A673 (cell line): ENCODE measurements around the gene TEAD3. TPM values are rescaled to one million over a fixed set of nuclear protein-coding genes. Genes with fewer than 3 reads are reported as not detected.
"Not testable (repeated sequence)": the region's sequence is repeated elsewhere in the genome, so short reads cannot be mapped to it uniquely, and the experiment has no call there.

Source experiments
- BruUV-seq: library from RNA; stranded (reverse); fragments of 400-500 nt; replicated peaks from 2 replicates; lab custom pipeline; 2021; lab: Mats Ljungman, UMichigan
- CTCF ChIA-PET: fragments of 300-600 bp; sonication (Branson Sonifier 250); formaldehyde crosslinking; loops from one replicate; lab custom pipeline; 2022; ENCODE audit warnings: antibody characterized with exemption; lab: Charles Lee
- POLR2A ChIA-PET: fragments of 300-600 bp; sonication (Branson Sonifier 250); formaldehyde crosslinking; loops from one replicate; lab custom pipeline; 2022; ENCODE audit warnings: antibody characterized with exemption; ENCODE audit not compliant: low non-redundant PET; lab: Charles Lee
- DNase-seq: peaks from one replicate; pipeline ENCODE4 v3.0.0-alpha.2; 2015; ENCODE audit warnings: low spot score
- H3K27ac ChIP-seq: fragments of 200-600 bp; sonication (generic); 2 replicates; pipeline ENCODE4 v1.5.1; 2016; ENCODE audit warnings: mixed run types, low read depth, mild to moderate bottlenecking, mixed read lengths, antibody characterized with exemption, low read length; ENCODE audit not compliant: poor library complexity, severe bottlenecking
- H3K27me3 ChIP-seq: fragments of 200-600 bp; sonication (generic); replicated peaks from 2 replicates; pipeline ENCODE4 v1.6.1; 2017; ENCODE audit warnings: mixed run types, low read depth, mild to moderate bottlenecking, mixed read lengths, antibody characterized with exemption, low read length; ENCODE audit not compliant: insufficient read depth, poor library complexity
- H3K36me3 ChIP-seq: fragments of 200-600 bp; sonication (generic); 2 replicates; pipeline ENCODE4 v1.6.1; 2016; ENCODE audit warnings: mixed run types, mild to moderate bottlenecking, mixed read lengths, antibody characterized with exemption, low read length; ENCODE audit not compliant: insufficient read depth, poor library complexity, severe bottlenecking
- H3K4me1 ChIP-seq: fragments of 200-600 bp; sonication (generic); 2 replicates; pipeline ENCODE4 v1.6.1; 2017; ENCODE audit warnings: mixed run types, mild to moderate bottlenecking, mixed read lengths, antibody characterized with exemption, low read length; ENCODE audit not compliant: insufficient read depth, poor library complexity, severe bottlenecking
- H3K4me3 ChIP-seq: fragments of 200-600 bp; sonication (generic); 2 replicates; pipeline ENCODE4 v1.5.1; 2016; ENCODE audit warnings: low read depth, mixed run types, mild to moderate bottlenecking, mixed read lengths, low read length; ENCODE audit not compliant: poor library complexity, severe bottlenecking
- H3K9me3 ChIP-seq: fragments of 200-600 bp; sonication (generic); 2 replicates; pipeline ENCODE4 v1.6.1; 2016; ENCODE audit warnings: mixed run types, low read depth, mild to moderate bottlenecking, mixed read lengths, antibody characterized with exemption, low read length; ENCODE audit not compliant: poor library complexity, severe bottlenecking
- EZH2 ChIP-seq: fragments of 200-600 bp; sonication (generic); IDR thresholded peaks from 2 replicates; pipeline ENCODE4 v1.6.1; 2017; ENCODE audit warnings: borderline replicate concordance, low read depth, mild to moderate bottlenecking, mixed read lengths, antibody characterized with exemption, low read length; ENCODE audit not compliant: poor library complexity, severe bottlenecking
- intact Hi-C: fragments of 100-400 bp; cut with micrococcal nuclease; formaldehyde crosslinking; loops from one replicate; pipeline ENCODE4 v1.10.0; 2022; ENCODE audit not compliant: unreplicated experiment
- total RNA-seq: library from RNA; stranded (reverse); gene quantifications from 2 replicates; pipeline ENCODE4 v1.2.3, GENCODE V29; 2021
- TF ChIP-seq, protein P1 (sequence below): fragments of 300-800, 200-600 bp; sonication (generic); conservative IDR thresholded peaks from 2 replicates; pipeline ENCODE4 v1.5.1; 2017; ENCODE audit warnings: low read depth, mild to moderate bottlenecking, antibody characterized with exemption, low read length, moderate library complexity, mixed read lengths

Gene TEAD3
- total RNA-seq, 1 experiment from 2014 or later: 10.3 TPM

GRCh38 chr6:35441642-35442041, 55.2 kb downstream of the TEAD3 start:
- Histone ChIP-seq H3K27ac (no peak overlapping the region), H3K4me1 (no peaks in the 10 kb centered on the region), H3K4me3 (no peak overlapping the region), H3K9me3 (no peaks in the 10 kb centered on the region), H3K36me3 (no peaks in the 10 kb centered on the region), H3K27me3 (no peaks in the 10 kb centered on the region)
- no TSS peak for BruUV-seq
- intact Hi-C loops: no loop called here
- no peak for DNase-seq
- ChIA-PET POLR2A (no interaction called here), CTCF (no interaction called here)
- no peak for TF ChIP-seq EZH2
- TF ChIP-seq, protein P1, sequence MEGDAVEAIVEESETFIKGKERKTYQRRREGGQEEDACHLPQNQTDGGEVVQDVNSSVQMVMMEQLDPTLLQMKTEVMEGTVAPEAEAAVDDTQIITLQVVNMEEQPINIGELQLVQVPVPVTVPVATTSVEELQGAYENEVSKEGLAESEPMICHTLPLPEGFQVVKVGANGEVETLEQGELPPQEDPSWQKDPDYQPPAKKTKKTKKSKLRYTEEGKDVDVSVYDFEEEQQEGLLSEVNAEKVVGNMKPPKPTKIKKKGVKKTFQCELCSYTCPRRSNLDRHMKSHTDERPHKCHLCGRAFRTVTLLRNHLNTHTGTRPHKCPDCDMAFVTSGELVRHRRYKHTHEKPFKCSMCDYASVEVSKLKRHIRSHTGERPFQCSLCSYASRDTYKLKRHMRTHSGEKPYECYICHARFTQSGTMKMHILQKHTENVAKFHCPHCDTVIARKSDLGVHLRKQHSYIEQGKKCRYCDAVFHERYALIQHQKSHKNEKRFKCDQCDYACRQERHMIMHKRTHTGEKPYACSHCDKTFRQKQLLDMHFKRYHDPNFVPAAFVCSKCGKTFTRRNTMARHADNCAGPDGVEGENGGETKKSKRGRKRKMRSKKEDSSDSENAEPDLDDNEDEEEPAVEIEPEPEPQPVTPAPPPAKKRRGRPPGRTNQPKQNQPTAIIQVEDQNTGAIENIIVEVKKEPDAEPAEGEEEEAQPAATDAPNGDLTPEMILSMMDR: no peak

GRCh38 chr6:35441205-35441604, 55.7 kb downstream of the TEAD3 start:
- no peaks in the 10 kb centered on the region for H3K4me1 ChIP-seq
- no peak overlapping the region for H3K27ac ChIP-seq
- ChIA-PET CTCF (no interaction called here), POLR2A (no interaction called here)
- H3K4me3 ChIP-seq: no peak overlapping the region
- intact Hi-C loops: no loop called here
- DNase-seq: no peak
- TF ChIP-seq, protein P1: no peak
- TF ChIP-seq EZH2: no peak
- no peaks in the 10 kb centered on the region for H3K27me3 ChIP-seq
- H3K9me3 ChIP-seq: no peaks in the 10 kb centered on the region
- no TSS peak for BruUV-seq
- no peaks in the 10 kb centered on the region for H3K36me3 ChIP-seq

DNA sequence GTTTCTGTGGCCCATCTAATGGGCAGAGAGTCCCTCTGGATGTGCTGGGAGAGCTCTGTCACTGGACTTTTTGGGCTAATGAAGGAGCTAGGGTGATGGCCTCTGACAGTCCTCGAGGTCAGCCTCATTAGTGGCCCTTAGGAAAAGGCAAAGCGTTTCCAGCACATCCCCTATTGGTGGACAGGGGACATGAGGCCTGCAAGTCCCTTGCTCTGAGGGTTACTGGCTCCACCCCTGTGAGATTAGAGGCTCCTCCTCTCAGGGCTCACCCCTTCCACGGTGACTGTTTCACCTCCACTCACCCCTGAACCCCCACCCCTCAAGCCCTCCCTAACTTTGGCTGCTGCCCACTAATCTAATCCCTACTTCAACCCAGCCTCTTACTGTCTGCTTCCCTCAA, 57.6 kb downstream of the TEAD3 start:
- Histone ChIP-seq H3K36me3 (no peaks in the 10 kb centered on the region), H3K27ac (no peak overlapping the region), H3K4me1 (no peaks in the 10 kb centered on the region), H3K4me3 (no peak overlapping the region), H3K27me3 (no peaks in the 10 kb centered on the region), H3K9me3 (no peaks in the 10 kb centered on the region)
- intact Hi-C loops: no loop called here
- CTCF ChIA-PET: no interaction called here
- no peak for DNase-seq
- POLR2A ChIA-PET: no interaction called here
- BruUV-seq: no TSS peak
- TF ChIP-seq EZH2: no peak
- TF ChIP-seq, protein P1: no peak

DNA sequence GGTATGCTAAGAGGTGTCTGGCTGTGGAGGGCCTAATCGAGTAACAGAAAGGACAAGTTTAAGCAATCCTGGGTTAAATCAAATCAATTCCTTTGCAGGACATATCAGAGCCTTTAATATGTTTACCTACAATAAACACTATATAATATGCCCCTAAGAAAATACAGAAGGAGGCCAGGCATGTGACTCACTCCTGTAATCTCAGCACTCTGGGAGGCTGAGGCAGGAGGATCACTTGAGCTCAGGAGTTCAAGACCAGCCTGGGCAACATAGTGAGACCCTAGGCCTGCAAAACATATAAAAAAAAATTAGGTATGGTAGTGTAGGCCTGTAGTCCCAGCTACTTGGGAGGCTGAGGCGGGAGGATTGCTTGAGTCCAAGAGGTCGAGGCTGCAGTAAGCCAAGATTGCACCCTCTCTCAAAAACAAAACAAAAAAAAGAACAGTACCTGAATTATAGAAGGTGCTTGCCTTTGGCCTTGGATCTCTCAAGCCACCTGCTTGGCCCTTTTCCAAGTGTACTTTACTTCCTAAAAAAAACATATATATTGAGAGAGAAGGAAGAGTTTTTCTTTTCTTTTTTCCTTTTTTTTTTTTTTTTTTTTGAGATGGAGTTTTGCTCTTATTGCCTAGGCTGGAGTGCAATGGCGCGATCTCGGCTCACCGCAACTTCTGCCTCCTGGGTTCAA, 58.4 kb downstream of the TEAD3 start:
- DNase-seq, H3K27me3 ChIP-seq, intact Hi-C loops, CTCF ChIA-PET, H3K27ac ChIP-seq, H3K4me3 ChIP-seq, BruUV-seq, H3K4me1 ChIP-seq, H3K9me3 ChIP-seq, H3K36me3 ChIP-seq, POLR2A ChIA-PET: not testable (repeated sequence)
